NCI-H460 (cell line): Measurements from ENCODE around the gene GRIK1. TPM values are rescaled to one million over a fixed set of nuclear protein-coding genes. Genes with fewer than 3 reads are reported as not detected.

Experiments used
- DNase-seq: peaks from one replicate; pipeline ENCODE4 v3.0.0-alpha.2; 2016; ENCODE audit warnings: low read depth; ENCODE audit errors: extremely low read depth
- total RNA-seq: library from RNA; depleted of rRNA; stranded (reverse); fragments of >200 nt; shearing (Covaris generic); gene quantifications from 2 replicates; pipeline ENCODE4 v1.2.3, GENCODE V29; 2014

Gene GRIK1
- total RNA-seq, 1 experiment from 2014 or later: not detected

GRCh38 chr21:29789393-29789792 lies 150.4 kb downstream of the GRIK1 start:
- DNase-seq: no peak

DNA sequence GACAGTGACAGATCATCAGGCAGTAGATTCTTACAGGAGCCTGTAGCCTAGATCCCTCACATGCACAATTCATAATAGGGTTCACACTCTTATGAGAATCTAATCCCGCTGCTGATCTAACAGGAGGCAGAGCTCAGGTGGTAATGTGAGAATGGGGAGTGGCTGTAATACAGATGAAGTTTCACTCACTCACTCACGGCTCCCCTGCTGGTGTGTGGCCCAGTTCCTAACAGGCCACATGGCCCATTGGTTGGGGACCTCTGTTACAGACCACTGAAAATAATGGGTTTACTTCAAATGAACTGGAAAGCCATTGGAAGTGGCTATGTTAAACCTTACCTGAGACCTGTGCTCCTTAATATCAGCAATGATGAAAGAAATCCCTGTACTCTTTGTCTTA lies 151.0 kb downstream of the GRIK1 start:
- DNase-seq: no peak

GRCh38 chr21:29787361-29787909 lies 152.4 kb downstream of the GRIK1 start:
- DNase-seq: no peak

DNA sequence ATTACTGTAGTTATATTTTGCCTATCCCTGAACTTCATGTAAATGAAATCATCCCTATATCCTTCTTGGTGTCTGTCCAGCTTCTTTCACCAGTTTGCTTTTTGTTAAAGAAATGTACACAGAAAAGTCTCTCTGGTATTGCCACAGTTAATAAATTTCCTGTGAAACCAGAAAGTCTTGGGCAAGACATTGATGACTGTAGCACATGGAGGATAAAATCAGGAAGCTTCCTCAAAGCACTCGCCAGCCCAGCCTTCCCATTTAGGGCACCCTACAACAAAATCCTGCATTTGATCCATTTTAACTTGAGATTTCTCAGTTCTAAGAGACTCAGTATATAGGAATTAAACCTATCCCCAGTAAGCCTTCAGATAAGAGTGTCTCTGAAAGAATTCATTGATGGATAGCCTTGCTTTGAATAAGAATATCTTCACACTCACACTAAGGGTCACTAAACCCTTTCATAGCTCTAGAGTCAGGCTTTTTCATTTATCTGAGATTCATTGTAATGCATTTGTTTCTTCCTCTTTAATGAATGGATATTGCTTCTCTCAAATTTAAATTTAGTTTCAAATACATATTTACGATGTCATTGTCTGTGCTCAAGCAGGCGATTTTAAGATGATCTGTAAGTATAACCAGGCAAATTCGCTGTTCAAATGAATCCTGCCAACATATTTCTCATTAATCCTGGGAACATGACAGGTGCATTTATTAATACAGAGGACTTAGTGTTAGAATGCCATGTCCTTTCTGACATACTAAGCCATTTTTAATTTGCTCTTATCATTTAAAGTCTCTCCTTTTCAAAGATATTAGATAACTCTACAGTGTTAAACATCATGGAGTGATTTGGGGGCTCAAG lies 153.1 kb downstream of the GRIK1 start:
- no peak for DNase-seq

GRCh38 chr21:29777160-29777559 lies 162.6 kb downstream of the GRIK1 start:
- DNase-seq: no peak

DNA sequence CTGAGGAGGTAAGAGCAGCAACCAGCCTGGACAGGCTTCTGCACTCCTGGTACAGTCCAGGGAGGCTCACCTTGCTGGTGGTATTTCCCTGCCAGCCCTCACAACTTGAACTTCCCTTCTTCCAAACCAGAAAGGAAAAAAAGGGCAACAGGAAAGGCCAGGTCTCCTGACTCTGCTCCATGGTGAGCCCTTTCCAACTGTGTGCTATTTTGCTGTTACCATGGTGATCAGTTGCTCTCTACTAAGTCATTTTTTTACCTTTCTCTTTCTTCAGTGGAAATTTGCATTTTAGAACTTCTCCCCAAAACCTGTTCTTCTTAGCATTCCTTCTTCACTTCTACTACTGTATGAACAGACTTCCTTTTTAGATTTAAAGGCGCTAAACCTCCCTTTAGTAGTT lies 164.3 kb downstream of the GRIK1 start:
- DNase-seq: no peak

GRCh38 chr21:29771491-29772066 lies 168.2 kb downstream of the GRIK1 start:
- no peak for DNase-seq

DNA sequence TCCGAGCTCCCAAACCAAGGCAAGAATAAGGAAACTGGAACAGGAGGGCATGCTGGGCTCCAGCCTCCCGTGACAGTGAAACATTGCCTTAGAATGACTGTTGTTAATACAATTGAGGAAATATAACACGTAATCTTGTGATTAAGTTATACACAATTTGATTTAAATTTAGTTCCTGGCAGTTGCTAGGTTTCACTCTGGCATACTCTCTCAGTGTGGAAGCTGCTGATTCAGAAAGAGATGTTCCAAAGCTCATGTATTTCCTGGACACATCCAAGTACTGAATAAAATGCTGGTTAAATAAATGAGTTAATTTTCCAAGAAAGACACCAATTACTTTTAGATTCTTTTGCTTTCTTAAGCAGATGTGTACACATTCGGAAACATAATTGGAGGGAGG lies 176.1 kb downstream of the GRIK1 start:
- DNase-seq: no peak

- DNase-seq: no peak
These were observed 177.2 kb downstream of the GRIK1 start for GRCh38 chr21:29762570-29763082.

GRCh38 chr21:29753216-29753615 lies 186.6 kb downstream of the GRIK1 start:
- DNase-seq: no peak

DNA sequence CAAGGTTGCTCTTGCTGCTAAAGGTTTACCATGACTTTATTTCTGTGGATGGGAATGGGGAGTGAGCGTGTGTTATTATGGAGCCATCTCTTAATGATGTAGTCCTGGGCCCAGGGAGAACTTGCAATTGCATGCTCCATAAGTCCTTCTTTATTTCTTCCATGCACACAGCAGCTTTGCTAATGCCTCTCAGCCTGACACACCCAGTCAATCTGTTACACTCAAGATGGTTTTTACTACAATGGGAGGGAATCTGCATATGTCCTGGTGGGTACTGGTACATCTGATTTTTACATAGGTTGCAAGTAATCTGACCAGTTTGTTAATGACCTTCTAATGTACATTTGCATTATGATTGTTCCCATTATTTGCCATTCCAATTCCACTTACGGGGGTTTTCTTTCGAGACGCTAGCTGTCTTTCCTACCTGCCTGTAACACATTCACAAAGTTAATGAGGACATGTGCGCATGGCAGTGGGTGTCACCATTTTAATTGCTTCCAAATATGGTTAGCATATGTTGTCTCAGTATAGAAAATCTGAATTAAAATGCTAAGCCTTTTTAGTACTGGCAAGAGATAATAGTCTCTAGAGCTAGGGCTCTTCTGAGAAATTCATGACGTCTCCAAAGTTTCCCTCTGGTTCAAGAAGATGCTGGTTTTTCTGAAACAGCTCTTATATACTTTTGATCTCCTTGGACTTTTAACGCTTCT lies 188.2 kb downstream of the GRIK1 start:
- no peak for DNase-seq

GRCh38 chr21:29749957-29750356 lies 189.8 kb downstream of the GRIK1 start:
- DNase-seq: no peak

GRCh38 chr21:29749223-29749622 lies 190.6 kb downstream of the GRIK1 start:
- no peak for DNase-seq

GRCh38 chr21:29748391-29749167 lies 191.2 kb downstream of the GRIK1 start:
- DNase-seq: no peak

GRCh38 chr21:29741761-29742160 lies 198.0 kb downstream of the GRIK1 start:
- DNase-seq: no peak

DNA sequence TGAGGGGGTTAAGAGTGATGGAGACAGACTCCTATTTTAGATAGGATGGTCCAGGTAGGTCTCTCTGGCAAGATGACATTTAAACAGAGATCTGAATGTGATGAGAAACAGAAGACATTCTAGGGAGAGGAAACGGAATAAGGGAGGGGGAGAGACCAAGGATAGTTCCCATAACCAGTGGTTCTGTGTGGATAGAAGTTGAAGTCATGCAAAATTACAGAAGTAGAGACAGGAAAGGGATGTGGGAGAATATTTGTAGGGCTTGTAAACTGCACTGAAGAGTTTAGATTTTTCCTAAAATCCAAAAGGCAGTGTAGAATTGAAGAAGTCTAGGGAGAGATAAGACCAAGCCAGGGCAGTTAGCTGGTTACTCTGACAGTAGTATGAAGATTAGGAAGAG lies 200.6 kb downstream of the GRIK1 start:
- no peak for DNase-seq

- DNase-seq: no peak
These were observed 201.1 kb downstream of the GRIK1 start for GRCh38 chr21:29738730-29739129.

GRCh38 chr21:29737186-29737585 lies 202.6 kb downstream of the GRIK1 start:
- no peak for DNase-seq

DNA sequence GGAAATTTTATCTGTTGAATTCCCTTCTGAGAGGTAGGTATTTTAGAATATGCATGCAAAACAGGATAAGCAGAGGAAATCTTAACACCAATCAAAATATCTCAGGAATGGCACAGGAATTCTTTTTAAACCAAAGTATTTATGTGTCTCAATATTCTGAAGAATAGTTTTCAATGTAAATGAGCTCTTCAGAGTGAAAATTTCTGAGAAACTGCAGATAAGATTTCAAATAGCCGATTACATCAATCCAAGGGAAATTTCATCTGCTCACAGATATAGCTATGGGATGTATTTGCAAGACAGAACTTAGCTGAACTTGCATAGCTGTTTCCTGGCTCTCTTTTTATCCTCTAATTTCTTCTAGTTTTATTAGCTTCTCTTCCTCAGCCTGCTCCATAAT lies 209.5 kb downstream of the GRIK1 start:
- DNase-seq: no peak

DNA sequence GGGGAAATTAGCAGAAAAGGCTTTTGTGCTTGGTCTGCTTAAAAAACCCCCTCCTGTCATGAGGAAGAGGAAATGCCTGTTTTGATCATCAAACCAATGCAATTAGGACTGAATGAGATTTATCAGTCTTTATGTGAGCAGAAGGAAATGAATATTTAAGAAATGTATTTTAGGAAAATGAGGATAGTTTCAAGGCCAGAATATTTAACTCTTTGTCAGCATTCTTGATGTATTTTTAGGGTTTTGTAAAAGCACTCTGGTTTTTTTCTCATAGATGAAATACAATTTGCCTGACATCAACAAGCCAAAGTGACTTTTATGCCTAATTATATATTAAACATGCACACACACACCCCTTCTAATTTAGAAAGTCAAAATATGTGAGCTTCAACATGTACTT lies 213.8 kb downstream of the GRIK1 start:
- no peak for DNase-seq
